HFF-Myc (cell line): ENCODE data around the gene CIBAR2.

Experiments
- DNase-seq: peaks from one replicate; pipeline ENCODE4 v3.0.0-alpha.2; 2011; ENCODE audit warnings: low read depth; ENCODE audit errors: extremely low read depth
- H3K4me3 ChIP-seq: replicated peaks from 2 replicates; pipeline ENCODE4 v1.5.1; 2011; ENCODE audit warnings: low read depth, mild to moderate bottlenecking, control low read depth, low read length
- TF ChIP-seq, protein P1 (sequence below): IDR thresholded peaks from 2 replicates; pipeline ENCODE4 v1.5.1; 2012; ENCODE audit warnings: mild to moderate bottlenecking, low read depth, low read length, control low read depth; ENCODE audit errors: missing control alignments

The CIBAR2 gene

DNA sequence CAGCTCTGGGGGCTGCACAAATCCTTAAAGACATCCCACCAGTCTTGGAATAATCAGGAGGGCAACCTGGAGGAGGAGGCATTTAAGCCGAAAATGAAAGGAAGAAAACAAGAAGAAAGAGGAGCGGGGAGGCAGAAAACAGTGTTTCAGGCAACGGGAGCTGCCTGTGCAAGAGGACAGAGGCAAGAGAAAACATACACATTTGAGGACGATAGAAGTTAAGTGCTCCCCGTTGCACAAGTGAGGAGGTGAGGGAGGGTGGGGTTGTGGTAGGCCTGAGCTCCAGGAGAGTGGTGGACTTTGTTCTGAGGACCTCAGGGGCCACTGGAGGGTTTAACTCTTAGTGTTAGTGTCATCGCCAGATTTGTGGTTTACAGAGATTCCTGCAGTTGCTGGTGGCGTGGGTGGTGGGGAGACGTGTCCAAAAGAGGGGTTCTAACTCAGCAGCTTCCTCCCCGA is 27.6 kb upstream of the CIBAR2 start:
- TF ChIP-seq, protein P1, sequence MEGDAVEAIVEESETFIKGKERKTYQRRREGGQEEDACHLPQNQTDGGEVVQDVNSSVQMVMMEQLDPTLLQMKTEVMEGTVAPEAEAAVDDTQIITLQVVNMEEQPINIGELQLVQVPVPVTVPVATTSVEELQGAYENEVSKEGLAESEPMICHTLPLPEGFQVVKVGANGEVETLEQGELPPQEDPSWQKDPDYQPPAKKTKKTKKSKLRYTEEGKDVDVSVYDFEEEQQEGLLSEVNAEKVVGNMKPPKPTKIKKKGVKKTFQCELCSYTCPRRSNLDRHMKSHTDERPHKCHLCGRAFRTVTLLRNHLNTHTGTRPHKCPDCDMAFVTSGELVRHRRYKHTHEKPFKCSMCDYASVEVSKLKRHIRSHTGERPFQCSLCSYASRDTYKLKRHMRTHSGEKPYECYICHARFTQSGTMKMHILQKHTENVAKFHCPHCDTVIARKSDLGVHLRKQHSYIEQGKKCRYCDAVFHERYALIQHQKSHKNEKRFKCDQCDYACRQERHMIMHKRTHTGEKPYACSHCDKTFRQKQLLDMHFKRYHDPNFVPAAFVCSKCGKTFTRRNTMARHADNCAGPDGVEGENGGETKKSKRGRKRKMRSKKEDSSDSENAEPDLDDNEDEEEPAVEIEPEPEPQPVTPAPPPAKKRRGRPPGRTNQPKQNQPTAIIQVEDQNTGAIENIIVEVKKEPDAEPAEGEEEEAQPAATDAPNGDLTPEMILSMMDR = no peak
- DNase-seq = no peak
- no peak overlapping the region for H3K4me3 ChIP-seq

DNA sequence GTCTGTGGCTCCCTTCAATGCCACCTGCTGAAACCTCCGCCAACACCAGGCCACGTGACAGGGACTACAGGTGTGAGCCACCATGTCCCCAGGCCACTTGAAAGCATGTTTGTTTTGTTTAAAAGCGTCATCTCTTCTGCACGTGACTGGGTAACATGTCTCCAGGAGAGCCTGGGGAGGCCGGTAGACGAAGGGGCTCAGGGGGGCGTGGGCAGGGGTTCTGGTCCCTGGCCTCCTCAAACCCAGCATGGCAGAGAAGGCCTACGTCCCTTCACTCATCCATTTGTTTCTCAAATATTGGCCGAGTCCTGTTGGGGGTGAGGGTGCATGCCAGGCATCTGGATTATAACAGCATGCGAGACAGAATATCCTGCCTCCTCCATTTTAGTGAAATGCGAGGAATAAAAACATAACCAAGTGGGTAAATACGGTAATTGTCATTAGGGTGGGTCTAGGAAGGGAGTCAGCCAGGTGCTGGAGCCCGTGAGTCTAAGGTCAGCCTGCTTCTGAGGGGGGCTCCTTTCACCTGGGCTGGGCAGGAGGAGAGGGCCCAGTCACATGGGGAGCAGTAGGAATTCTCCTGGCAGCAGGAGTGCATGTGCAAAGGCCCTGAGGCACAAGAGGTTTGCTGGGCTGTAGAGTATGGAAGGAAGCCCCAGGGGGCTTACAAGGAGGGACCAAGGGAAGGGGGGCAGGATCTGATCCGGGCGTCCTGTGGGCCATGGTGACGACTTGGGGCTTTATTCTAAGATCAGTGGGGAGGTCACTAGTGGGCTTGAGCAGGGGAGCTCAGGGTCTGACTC is 26.8 kb upstream of the CIBAR2 start:
- no peak overlapping the region for H3K4me3 ChIP-seq
- TF ChIP-seq, protein P1 = no peak
- no peak for DNase-seq

DNA sequence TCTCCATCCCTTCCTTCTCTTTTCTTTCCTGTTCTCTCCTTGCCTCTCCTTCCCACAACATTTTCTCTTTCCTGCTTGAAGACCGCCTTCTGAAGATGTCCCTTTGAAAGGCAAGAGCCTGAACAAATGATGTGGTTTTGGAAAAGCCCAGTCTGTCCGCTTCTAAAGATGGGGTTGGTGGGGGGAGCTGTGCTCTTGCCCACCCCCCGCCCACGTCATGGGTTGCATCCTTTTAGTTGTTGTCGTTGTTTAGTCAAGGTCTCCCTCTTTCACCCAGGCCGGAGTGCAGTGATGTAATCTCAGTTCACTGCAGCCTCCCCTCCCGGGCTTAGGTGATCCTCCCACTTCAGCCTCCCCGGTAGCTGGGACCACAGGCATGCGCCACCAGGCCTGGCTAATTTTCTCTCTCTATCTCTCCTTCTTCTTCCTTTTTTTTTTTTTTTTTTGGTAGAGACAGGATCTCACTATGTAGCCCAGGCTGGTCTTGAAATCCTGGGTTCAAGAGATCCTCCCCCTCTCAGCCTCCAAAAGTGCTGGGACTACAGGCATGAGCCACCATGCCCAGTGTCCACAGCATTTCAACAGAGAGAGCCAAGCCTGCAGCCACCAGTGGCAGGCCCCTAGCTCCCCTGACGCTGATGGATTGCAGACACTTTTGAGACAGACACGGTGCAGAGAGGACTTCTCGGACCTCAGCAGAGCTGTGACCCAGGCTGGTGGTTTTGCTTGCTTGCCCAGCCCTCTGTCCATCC is 26.0 kb upstream of the CIBAR2 start:
- H3K4me3 ChIP-seq = no peak overlapping the region

DNA sequence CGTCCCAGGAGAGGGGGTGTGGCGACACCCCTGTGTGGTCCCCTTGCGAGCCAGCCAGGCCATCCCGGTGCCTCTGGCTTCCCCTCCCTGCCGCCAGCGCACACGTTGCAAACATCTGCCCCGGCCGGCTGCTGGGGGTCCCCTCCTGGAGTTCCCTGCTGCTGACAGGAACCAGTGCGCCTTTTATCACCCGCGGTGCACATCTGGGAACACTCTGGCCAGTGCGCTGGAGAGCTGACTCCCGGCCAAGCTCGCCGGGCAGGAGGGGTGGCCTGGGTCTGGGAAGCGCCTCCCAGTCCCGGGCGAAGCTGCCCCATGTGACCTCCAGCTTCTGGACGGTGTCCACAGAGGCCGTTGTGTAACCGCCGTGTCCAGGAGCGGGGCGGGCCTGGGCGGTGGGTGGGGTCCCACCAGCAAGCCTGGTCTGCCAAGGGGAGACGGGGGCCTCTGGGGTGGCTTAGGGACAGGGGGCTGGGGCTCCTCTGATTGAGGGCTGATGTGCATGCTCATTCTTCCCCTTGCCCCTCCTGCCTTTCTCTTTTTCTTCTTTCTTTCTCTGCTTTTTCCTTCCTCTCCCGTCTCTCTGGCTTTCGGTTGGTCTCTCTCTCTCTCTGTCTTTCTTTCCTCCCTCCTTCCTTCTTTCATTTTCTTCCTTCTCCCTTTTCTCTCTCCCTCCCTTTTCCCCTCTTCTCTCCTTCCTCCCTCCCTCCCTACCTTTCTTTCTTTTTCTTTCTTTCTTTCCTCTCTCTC is 25.2 kb upstream of the CIBAR2 start:
- DNase-seq = peak; percentile 87
- H3K4me3 ChIP-seq = peak overlapping the region; percentile 11; the same call in 1 of the 2 replicates
- TF ChIP-seq, protein P1 = no peak

More for the DNA sequence above, 26.0 kb upstream of the CIBAR2 start:
- TF ChIP-seq, protein P1 = no peak
- no peak for DNase-seq

DNA sequence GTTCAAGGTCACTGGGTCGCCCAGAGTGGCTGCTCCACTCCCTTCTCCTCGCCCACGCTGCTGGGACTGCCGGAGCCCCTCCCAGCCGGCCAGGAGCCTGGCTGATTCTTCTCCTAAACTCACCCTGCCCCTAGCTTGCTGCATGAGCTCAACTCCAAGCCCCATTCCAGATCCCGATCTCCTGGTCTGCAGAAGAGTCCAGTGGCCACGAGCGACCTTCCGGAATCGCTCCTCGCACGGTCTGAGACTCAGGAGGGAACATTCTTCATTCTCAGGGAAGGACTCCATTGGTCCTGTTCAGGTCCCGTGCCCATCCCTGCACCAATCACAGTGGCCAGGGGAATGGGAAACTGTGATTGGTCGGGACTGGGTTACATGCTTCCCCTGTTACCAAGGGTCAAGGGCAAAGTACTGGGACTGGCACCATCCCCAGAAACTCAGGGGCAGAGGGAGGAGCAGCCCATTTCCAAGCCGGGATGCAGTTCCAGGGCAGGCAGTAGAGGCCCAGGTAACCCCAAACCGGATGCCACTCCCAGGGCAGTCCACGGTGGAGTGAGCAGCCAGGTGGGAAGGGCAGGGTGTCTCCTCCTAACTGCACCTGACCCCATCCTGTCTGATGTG is 24.5 kb upstream of the CIBAR2 start:
- no peak overlapping the region for H3K4me3 ChIP-seq
- no peak for DNase-seq
- TF ChIP-seq, protein P1 = no peak

DNA sequence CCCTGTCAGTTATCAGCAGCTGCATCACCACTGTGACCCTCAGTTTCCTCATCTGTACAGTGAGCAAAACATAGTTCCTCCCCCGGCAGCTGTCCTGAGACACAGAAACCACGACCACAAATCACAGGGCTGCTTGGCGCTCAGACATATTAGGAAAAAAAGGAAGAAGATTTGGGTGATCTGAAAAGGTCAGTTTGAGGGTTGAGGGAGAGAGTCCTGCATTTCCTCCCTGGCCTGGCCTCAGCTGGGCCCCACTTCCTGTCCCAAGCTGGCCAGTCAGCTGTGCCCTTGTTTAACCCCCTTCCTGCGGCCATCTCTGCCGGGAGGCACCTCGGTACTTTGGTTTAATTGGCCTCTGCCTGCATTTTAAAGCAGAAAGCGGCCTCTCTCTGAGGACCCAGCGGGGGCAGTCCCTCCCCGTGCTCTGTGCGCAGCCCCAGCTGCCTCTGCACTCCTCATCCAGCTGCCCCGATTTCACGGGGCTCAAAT is 24.0 kb upstream of the CIBAR2 start:
- TF ChIP-seq, protein P1 = no peak
- no peak overlapping the region for H3K4me3 ChIP-seq
- no peak for DNase-seq
